Stimulated activated CD4-positive, alpha-beta T cell treated with anti-CD3 and anti-CD28 coated beads, Interleukin-4, amount 100 ng/mL, for 4 hours (primary cell): ENCODE measurements around the gene C1QTNF6.
"Not testable (repeated sequence)": the region's sequence is repeated elsewhere in the genome, so short reads cannot be mapped to it uniquely, and the experiment has no call there.

Experiments used
- DNase-seq, 2 experiments: peaks; one replicate each; pipeline ENCODE4 v3.0.0-alpha.2; 2020

Gene C1QTNF6

DNA sequence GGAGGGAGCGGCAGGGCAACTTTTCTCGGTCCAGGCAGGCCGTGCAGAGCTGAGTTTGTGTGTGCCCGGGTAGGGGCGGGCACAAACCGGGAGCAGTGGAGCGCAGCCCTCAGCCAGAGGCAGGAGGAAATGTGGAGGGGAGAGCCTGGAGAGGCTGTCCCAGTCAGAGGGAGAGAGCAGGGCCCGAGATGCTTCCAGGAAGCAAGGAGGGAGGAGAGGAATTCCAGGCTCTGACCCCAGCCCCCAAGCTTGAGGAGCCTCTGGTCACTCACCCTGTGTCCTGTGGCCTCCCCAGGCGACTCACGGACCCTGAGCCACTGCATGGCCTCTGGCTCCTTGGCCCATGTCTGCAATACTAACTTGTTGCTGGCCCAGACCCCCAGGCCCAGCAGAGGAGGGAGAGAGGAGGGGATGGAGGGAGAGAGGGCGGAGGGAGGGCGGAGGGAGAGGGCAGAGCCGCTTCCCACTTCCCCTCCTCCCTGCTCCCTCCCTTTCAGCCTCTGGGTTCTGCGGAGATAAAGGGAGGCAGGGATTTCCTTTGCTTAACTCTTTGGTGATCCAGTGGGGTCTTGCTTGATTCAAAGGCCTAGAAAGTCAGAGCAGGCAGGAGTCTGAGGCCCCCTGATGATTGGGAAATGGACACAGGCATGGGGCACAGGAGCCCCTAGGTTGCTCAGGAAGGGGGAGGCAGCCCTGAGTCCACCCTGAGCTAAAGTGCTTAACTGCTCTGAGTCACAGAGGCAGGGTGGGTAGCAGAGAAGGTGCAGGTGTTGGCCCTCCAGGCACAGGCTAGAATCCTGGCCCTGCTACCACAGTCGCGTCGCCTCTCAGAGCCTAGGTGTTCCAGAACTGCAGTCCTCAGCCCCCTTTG lies at the start of gene C1QTNF6:
TSS of gene C1QTNF6 (minus strand) at position 357 of the 871 bp plus-strand sequence. CDS start at position 323, 34 bp downstream.
- no peak for DNase-seq

GRCh38 chr22:37235897-37236607 lies 48.0 kb upstream of the C1QTNF6 start:
- DNase-seq: no peak

GRCh38 chr22:37234736-37235711 lies 47.0 kb upstream of the C1QTNF6 start:
- no peak for DNase-seq

- no peak for DNase-seq
These were observed 45.9 kb upstream of the C1QTNF6 start for GRCh38 chr22:37233751-37234631.

GRCh38 chr22:37233371-37233750 lies 45.3 kb upstream of the C1QTNF6 start:
- not testable (repeated sequence) for DNase-seq

- no peak for DNase-seq
These were observed 44.3 kb upstream of the C1QTNF6 start for GRCh38 chr22:37232140-37232998.

- DNase-seq: peak in 1 of 2 experiments; percentile 85
These were observed 43.5 kb upstream of the C1QTNF6 start for GRCh38 chr22:37231406-37232139.

DNA sequence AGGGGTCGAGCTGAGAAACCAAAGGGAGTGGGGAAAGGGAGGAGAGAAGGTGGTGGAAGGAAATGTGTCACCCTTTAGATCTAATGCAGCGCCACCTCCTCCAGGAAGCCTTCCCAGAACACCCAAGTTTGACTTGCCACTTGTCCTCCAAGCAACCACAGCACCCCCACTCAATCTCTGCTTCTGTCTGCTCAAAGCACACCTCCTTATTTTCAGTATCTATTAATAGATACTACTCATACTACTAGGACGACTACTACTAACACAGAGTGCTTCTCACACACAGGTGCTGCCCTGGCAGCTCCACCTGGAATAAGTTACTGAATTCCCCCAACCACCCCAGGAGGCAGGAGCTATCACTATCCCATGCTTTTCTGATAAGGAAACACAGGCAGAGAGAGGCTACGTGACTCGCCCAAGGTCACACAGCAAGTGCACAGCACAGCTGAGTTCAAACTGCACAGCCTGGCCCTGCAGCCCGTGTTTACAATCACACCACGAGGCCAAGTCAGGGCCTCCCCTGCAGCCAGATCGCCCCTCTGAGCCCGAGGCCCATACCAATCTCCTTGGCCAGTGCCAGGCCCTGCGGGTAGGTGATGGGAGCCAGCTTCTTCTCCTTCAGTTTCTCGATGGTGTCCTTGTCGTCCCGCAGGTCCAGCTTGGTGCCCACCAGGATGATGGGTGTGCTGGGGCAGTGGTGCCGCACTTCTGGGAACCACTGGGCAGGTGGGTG lies 42.8 kb upstream of the C1QTNF6 start:
- DNase-seq: peak; percentile 68 to 83

DNA sequence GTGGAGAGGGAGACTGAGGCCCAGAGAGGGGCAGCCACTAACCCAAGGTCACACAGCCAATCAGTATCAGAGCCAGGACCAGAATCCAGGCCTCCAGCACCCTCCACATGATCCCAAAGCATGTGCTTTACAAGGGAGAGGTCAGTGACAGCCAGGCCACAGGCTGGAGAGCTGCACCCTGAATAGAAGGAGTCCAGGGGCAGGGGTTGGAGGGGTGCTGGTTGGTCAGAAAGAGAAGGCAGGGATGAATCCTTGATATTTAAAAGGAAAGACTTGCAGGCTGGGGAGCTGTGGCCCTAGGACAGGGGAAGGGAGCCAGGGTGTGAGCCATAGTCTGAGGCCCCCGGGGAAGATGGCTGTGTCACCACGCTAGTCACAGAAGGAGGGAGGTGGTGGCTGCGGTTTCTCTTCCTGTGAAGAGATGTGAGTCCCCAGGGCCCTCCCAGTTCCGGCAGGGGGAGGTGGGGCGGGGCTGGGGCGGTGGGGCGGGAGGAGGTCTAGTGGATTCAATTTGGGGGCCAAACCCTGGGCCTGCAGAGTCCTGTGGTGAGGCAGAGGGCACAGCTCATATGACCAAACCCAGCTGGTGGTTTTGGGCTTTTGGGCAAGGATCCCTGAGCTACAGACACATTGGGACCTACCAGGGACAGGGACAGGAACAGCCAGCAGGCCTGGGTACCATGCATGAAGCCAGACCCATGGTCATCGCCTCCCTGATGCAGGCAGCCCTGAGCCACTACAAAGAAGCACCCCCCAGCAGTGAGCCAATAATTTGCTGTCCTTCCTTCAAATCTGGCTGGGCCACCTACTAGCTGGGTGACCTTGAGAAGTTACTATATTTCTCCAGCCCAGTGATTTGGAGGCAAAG lies 42.0 kb upstream of the C1QTNF6 start:
- DNase-seq: peak; percentile 85 to 93

GRCh38 chr22:37229012-37229804 lies 41.2 kb upstream of the C1QTNF6 start:
- DNase-seq: no peak

DNA sequence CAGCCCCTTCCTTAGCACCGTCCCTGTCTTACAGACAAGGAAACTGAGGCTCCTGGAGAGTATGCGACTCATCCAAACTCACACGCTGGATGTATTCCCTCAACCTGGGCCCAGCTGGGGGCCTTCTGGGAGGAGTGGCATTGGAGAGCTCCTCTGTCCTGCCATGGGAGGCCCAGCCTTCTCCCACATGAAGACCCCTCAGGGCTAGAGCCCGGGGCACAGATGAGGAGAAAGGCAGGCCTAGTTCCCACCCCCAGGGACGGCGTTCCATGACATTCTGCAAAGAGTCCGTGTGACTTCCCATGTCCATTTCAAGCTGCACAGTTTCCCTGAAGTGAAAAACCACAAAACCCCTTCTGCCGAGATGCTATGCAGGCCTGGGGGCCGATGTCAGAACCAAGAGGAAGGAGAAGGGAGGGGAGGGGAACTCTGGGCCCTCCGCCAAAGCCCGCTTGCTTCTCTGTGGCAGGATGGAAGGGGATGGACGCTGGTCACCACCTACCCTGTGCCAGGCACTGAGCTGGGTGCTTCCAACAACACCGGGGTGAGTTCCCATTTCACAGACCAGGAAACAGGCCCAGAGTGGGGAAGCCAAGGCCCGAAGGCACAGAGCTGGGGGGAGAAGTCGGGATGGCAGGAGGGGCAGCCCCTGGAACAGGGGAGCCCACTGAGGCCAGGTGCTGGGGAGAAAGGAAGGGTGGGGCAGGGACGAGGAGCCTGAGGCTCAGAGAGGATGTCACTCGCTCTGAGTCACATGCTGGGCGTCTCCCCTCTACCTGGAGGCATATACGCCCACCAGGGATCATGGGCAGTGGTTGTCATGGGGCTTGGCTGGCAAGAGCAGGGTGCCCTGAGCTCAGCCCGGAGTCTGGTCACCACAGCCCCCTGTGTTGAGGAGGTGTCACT lies 40.3 kb upstream of the C1QTNF6 start:
- peak in 1 of 2 experiments; percentile 81 for DNase-seq

GRCh38 chr22:37226514-37226913 lies 38.5 kb upstream of the C1QTNF6 start:
- no peak for DNase-seq

GRCh38 chr22:37226087-37226486 lies 38.0 kb upstream of the C1QTNF6 start:
- DNase-seq: no peak

GRCh38 chr22:37225481-37225880 lies 37.4 kb upstream of the C1QTNF6 start:
- no peak for DNase-seq

- DNase-seq: no peak
These were observed 36.8 kb upstream of the C1QTNF6 start for GRCh38 chr22:37224757-37225420.
